ENCODE measurements around the gene CYP2W1.
A peak's percentile ranks its signal among the peaks of the same experiment; 100 is the strongest.

The CYP2W1 gene

DNA sequence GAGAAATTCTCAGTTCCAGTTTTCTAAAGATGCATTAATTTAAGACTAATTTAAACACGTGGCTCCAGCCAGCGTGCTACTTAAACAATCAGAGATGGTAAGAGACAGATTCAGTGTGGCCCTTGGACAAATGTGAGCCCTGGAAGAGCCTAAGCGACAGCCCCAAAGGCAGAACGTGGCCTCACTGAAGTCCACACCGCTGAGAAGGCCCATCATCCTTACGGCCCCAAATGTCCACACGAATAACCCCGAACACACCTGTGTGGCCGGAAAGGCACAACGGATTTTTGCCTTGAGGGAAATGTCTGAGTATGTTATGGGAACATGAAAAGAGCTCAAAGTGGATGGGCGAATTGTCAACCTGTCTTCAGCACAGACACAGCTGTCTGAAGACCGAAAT lies 10.9 kb upstream of the CYP2W1 start:
- no peak for TF ChIP-seq CTCF (IDR thresholded peaks at IDR 0.05; ENCODE audit: low read length, missing control alignments)
- DNase-seq (ENCODE audit: low read depth) = no peak
- no peak overlapping the region for H3K4me3 ChIP-seq (replicated peaks; ENCODE audit: low read depth, low read length)

DNA sequence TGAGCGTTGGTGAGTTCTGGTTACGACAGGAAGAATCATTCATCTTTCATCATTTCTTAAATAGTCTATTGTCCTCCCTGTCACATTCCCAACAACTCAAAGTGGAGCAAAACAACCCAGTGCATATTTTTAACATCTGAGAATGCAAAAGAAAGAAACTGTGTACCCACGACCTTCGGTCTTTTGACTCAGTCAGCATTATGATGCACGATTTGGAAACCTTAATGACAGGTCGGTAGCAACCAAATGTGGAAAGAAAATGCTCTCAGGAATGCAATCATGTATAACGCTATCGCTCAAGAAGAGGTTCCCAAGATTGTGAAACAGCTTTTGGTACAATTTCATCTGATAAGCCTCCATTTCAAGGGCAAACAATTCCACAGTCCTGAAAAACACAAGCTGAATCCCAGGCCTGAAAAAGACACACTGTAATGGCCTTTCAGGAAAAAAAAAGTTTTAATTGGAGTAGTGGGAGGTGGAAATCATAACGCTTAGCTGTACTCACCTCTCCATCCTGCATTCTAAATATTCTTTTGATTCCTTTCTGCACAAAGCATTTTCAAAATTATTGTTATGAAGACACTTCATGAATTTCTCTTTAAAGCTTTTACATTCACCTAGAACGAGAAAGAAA lies 10.2 kb upstream of the CYP2W1 start:
- H3K4me3 ChIP-seq (replicated peaks; ENCODE audit: low read depth, low read length) = no peak overlapping the region
- TF ChIP-seq CTCF (IDR thresholded peaks at IDR 0.05; ENCODE audit: low read length, missing control alignments) = no peak
- peak; percentile 53 for DNase-seq (ENCODE audit: low read depth)

DNA sequence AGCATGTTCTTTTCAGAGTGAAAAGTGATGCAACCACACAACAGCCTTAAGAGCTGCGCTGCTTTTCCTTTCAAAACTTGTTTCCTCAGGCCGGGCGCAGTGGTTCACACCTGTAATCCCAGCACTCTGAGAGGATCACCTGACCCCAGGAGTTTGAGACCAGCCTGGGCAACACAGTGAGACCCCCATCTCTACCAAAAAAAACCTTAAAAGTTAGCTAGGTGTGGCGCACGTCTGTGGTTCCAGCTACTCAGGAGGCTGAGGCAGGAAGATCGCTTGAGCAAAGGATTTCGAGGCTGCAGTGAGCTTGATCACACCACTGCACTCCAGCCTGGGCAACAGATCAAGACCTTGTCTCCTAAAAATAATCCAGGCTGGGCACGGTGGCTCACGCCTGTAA lies 9.7 kb upstream of the CYP2W1 start:
- no peak for TF ChIP-seq CTCF (IDR thresholded peaks at IDR 0.05; ENCODE audit: low read length, missing control alignments)
- H3K4me3 ChIP-seq (replicated peaks; ENCODE audit: low read depth, low read length) = no peak overlapping the region
- DNase-seq (ENCODE audit: low read depth) = no peak

GRCh38 chr7:974172-974571 lies 8.8 kb upstream of the CYP2W1 start:
- peak; percentile 32 for DNase-seq (ENCODE audit: low read depth)
- TF ChIP-seq CTCF (IDR thresholded peaks at IDR 0.05; ENCODE audit: low read length, missing control alignments) = no peak
- H3K4me3 ChIP-seq (replicated peaks; ENCODE audit: low read depth, low read length) = peak overlapping the region; percentile 97

- no peak for TF ChIP-seq CTCF (IDR thresholded peaks at IDR 0.05; ENCODE audit: low read length, missing control alignments)
- H3K4me3 ChIP-seq (replicated peaks; ENCODE audit: low read depth, low read length) = peak within 1 kb of the TSS; percentile 97
- DNase-seq (ENCODE audit: low read depth) = peak; percentile 92
Measured at GRCh38 chr7:974820-975681, 7.9 kb upstream of the CYP2W1 start, which contains the start of gene COX19. TSS of gene COX19 (minus strand) at chr7:975549. CDS start at chr7:975509, 40 bp downstream.

GRCh38 chr7:975702-976473 lies 7.1 kb upstream of the CYP2W1 start:
- peak overlapping the region; percentile 97 for H3K4me3 ChIP-seq (replicated peaks; ENCODE audit: low read depth, low read length)
- TF ChIP-seq CTCF (IDR thresholded peaks at IDR 0.05; ENCODE audit: low read length, missing control alignments) = no peak

More at GRCh38 chr7:975702-976473, 7.1 kb upstream of the CYP2W1 start:
- no peak for DNase-seq (ENCODE audit: low read depth)

Measured in fibroblast of pulmonary artery (primary cell).